Kidney (tissue), 22 donors: Measurements from ENCODE around the gene KRTAP9-2. TPM values are rescaled to one million over a fixed set of nuclear protein-coding genes. Genes with fewer than 3 reads are reported as not detected.
A peak's percentile ranks its signal among the peaks of the same experiment; 100 is the strongest.
"Not testable (repeated sequence)": the region's sequence is repeated elsewhere in the genome, so short reads cannot be mapped to it uniquely, and the experiment has no call there.

ENCODE experiments used
- DNase-seq, 5 donors: peaks; one replicate each; pipeline ENCODE4 v3.0.0-alpha.2; 2013 to 2020
- FAIRE-seq: peaks from 2 replicates; lab custom pipeline; 2012; peaks lifted over from hg19 to GRCh38; lab: Jason Lieb, UNC
- H3K27ac ChIP-seq, 2 donors: one replicate each; pipeline ENCODE4 v1.7.0; 2013; ENCODE audit warnings: low read depth in 2 of 2, low read length in 2 of 2, inconsistent platforms in 1 of 2
- H3K27me3 ChIP-seq: one replicate; pipeline ENCODE4 v1.7.1; 2013; ENCODE audit warnings: low read length, inconsistent platforms; ENCODE audit not compliant: control insufficient read depth, insufficient read depth
- H3K36me3 ChIP-seq, 3 donors: one replicate each; pipeline versions ENCODE4 v1.7.0 to v1.7.1; 2013; ENCODE audit warnings: low read length in 3 of 3, control low read depth in 1 of 3, inconsistent platforms in 1 of 3; ENCODE audit not compliant: insufficient read depth in 3 of 3, control insufficient read depth in 2 of 3
- H3K4me1 ChIP-seq, 3 donors: one replicate each; pipeline versions ENCODE4 v1.7.0 to v1.7.1; 2013; ENCODE audit warnings: low read length in 3 of 3, inconsistent platforms in 1 of 3, low read depth in 1 of 3; ENCODE audit not compliant: control insufficient read depth in 2 of 3, insufficient read depth in 2 of 3
- H3K4me3 ChIP-seq, 3 donors: one replicate each; pipeline versions ENCODE4 v1.7.0 to v1.8.1; 2013; ENCODE audit warnings: low read length in 3 of 3, control low read depth in 1 of 3, inconsistent platforms in 1 of 3
- H3K9ac ChIP-seq, 3 donors: one replicate each; pipeline versions ENCODE4 v1.7.0 to v1.7.1; 2013; ENCODE audit warnings: low read length in 3 of 3, control low read depth in 1 of 3, inconsistent platforms in 1 of 3
- H3K9me3 ChIP-seq, 3 donors: one replicate each; pipeline versions ENCODE4 v1.7.0 to v1.7.1; 2013; ENCODE audit warnings: low read length in 3 of 3, control low read depth in 1 of 3, inconsistent platforms in 1 of 3; ENCODE audit not compliant: control insufficient read depth in 2 of 3, insufficient read depth in 1 of 3
- intact Hi-C: fragments of 100-400 bp; cut with DNase I; formaldehyde crosslinking; loops from one replicate; pipeline ENCODE4 v1.11.1; 2022
- long read RNA-seq, 10 donors: library from polyadenylated mRNA in 1 of 10; unstranded in 1 of 10; transcript quantifications; one replicate each; pipeline ENCODE4 v2.0.0 and lab custom pipeline, GENCODE V29; 2021 to 2026
- polyA plus RNA-seq: library from polyadenylated mRNA; stranded (reverse); fragments of 350-450 nt; fragmentation: Illumina TruSeq; extraction: RNeasy Lipid Tissue Mini Kit (QIAGEN cat#74804); gene quantifications from one replicate; pipeline ENCODE4 v1.2.3, GENCODE V29; 2014; ENCODE audit warnings: low read depth, low replicate concordance; ENCODE audit not compliant: insufficient read depth
- total RNA-seq: library from RNA; stranded (reverse); fragmentation: NEBNext Ultra II Directional; extraction: Animal tissue kit (Norgen Biotek cat#: 25700); gene quantifications from one replicate; pipeline ENCODE4 v1.2.1, GENCODE V29; 2021
- TF ChIP-seq, protein P1 (sequence below): IDR thresholded peaks from 3 replicates; pipeline ENCODE4 v1.5.1; 2012; ENCODE audit warnings: mild to moderate bottlenecking, moderate library complexity, borderline replicate concordance; ENCODE audit not compliant: insufficient read depth; ENCODE audit errors: extremely low read depth
- donor health status: control.
- donor health status: control.
- donor health status: control.
- donor health status: control.
- donor health status: control.
- donor health status: DM: yes; HTN: yes; CAD: no.
- donor health status: Normal renal cell carcinoma (clear cell type).

KRTAP9-2 gene, protein sequence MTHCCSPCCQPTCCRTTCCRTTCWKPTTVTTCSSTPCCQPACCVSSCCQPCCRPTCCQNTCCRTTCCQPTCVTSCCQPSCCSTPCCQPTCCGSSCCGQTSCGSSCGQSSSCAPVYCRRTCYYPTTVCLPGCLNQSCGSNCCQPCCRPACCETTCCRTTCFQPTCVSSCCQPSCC
- not detected for total RNA-seq
- not detected for polyA plus RNA-seq
- long read RNA-seq, donor 1: 0 reads
- long read RNA-seq, donor 2: 0 reads
- long read RNA-seq, donor 3: 0 reads
- long read RNA-seq, donor 4: 0 reads
- long read RNA-seq, donor 5: 0 reads
- long read RNA-seq, donor 6: 0 reads
- long read RNA-seq, donor 7: 0 reads
- long read RNA-seq, donor 8: 0 reads
- long read RNA-seq, donor 9: 0 reads
- long read RNA-seq, donor 10: 0 reads

DNA sequence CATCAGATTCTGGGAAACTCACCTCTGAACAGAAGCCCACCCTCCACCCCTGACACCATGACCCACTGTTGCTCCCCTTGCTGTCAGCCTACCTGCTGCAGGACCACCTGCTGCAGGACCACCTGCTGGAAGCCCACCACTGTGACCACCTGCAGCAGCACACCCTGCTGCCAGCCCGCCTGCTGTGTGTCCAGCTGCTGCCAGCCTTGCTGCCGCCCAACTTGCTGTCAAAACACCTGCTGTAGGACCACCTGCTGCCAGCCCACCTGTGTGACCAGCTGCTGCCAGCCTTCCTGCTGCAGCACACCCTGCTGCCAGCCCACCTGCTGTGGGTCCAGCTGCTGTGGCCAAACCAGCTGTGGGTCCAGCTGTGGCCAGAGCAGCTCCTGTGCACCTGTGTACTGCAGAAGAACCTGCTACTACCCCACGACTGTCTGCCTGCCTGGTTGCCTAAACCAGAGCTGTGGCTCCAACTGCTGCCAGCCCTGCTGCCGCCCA is at the start of gene KRTAP9-2:
TSS of gene KRTAP9-2 (plus strand) at position 51 of the 498 bp plus-strand sequence. CDS start at position 58, 7 bp downstream.
- intact Hi-C loops, H3K9ac ChIP-seq, H3K36me3 ChIP-seq, H3K4me3 ChIP-seq, H3K27me3 ChIP-seq, H3K9me3 ChIP-seq, H3K4me1 ChIP-seq, FAIRE-seq, H3K27ac ChIP-seq: not testable (repeated sequence)
- peak in 1 of 5 donors; percentile 53 for DNase-seq

- H3K9ac ChIP-seq: no peak overlapping the region
- DNase-seq (no peak), FAIRE-seq (no peak)
- H3K27me3 ChIP-seq: no peaks in the 10 kb centered on the region
- intact Hi-C loops: no loop called here
- TF ChIP-seq, protein P1, sequence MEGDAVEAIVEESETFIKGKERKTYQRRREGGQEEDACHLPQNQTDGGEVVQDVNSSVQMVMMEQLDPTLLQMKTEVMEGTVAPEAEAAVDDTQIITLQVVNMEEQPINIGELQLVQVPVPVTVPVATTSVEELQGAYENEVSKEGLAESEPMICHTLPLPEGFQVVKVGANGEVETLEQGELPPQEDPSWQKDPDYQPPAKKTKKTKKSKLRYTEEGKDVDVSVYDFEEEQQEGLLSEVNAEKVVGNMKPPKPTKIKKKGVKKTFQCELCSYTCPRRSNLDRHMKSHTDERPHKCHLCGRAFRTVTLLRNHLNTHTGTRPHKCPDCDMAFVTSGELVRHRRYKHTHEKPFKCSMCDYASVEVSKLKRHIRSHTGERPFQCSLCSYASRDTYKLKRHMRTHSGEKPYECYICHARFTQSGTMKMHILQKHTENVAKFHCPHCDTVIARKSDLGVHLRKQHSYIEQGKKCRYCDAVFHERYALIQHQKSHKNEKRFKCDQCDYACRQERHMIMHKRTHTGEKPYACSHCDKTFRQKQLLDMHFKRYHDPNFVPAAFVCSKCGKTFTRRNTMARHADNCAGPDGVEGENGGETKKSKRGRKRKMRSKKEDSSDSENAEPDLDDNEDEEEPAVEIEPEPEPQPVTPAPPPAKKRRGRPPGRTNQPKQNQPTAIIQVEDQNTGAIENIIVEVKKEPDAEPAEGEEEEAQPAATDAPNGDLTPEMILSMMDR: no peak
- H3K4me3 ChIP-seq: no peak overlapping the region
- no peaks in the 10 kb centered on the region for H3K4me1 ChIP-seq
- H3K36me3 ChIP-seq: no peaks in the 10 kb centered on the region
- no peak overlapping the region for H3K27ac ChIP-seq
- H3K9me3 ChIP-seq: no peaks in the 10 kb centered on the region
These were observed 49.6 kb upstream of the KRTAP9-2 start for GRCh38 chr17:41176744-41177387.

DNA sequence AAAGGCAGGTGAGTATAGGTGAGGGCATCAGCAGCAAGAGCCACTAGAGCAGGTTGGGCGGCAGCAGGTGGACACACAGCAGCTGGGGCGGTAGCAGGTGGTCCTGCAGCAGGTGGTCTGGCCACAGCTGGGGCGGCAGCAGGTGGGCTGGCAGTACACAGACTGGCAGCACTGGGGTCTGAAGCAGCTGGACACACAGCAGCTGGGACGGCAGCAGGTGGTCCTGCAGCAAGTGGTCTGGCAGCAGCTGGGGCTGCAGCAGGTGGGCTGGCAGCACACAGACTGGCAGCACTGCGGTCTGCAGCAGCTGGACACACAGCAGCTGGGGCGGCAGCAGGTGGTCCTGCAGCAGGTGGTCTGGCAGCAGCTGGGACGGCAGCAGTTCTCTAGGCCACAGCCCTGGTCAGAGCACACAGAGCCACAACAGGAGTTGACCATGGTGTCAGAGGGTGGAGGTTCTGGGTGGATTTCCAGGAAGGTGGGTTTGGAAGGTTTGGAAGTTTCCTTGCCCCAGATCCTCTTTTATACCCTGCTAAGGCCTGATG is 48.6 kb upstream of the KRTAP9-2 start, which contains the start of gene KRTAP4-2:
TSS of gene KRTAP4-2 (minus strand) at position 495 of the 545 bp plus-strand sequence. CDS start at position 438, 57 bp downstream.
- Histone ChIP-seq H3K4me3 (no peak within 1 kb of the TSS), H3K4me1 (no peaks in the 10 kb centered on the region), H3K36me3 (no peaks in the 10 kb centered on the region), H3K9ac (no peak within 1 kb of the TSS), H3K27ac (no peak within 1 kb of the TSS), H3K27me3 (no peaks in the 10 kb centered on the region), H3K9me3 (no peaks in the 10 kb centered on the region)
- DNase-seq (no peak), FAIRE-seq (no peak)
- intact Hi-C loops: no loop called here
- TF ChIP-seq, protein P1: no peak

GRCh38 chr17:41178341-41178740 is 48.1 kb upstream of the KRTAP9-2 start:
- no peaks in the 10 kb centered on the region for H3K36me3 ChIP-seq
- no peak for FAIRE-seq
- intact Hi-C loops: no loop called here
- TF ChIP-seq, protein P1: no peak
- no peak overlapping the region for H3K4me3 ChIP-seq
- no peaks in the 10 kb centered on the region for H3K27me3 ChIP-seq
- no peaks in the 10 kb centered on the region for H3K9me3 ChIP-seq
- no peak for DNase-seq
- no peak overlapping the region for H3K27ac ChIP-seq
- H3K9ac ChIP-seq: no peak overlapping the region
- H3K4me1 ChIP-seq: no peaks in the 10 kb centered on the region
